Activated naive CD8-positive, alpha-beta T cell treated with anti-CD3 and anti-CD28 coated beads, Interleukin-2, amount 50 U/mL, for 24 hours (primary cell): Measurements from ENCODE around the gene SFT2D1.
"Not testable (repeated sequence)": the region's sequence is repeated elsewhere in the genome, so short reads cannot be mapped to it uniquely, and the experiment has no call there.

ENCODE experiments used
- ATAC-seq: fragments of 150-1000 bp; cut with Tn5 transposase; one replicate; pipeline ENCODE4 v1.10.0; 2021
- DNase-seq: peaks from one replicate; pipeline ENCODE4 v3.0.0; 2021
- H3K27ac Mint-ChIP-seq: one replicate; pipeline ENCODE4 v1.8.0; 2021; ENCODE audit warnings: mild to moderate bottlenecking, mixed read lengths
- H3K27me3 Mint-ChIP-seq: one replicate; pipeline ENCODE4 v1.8.0; 2021; ENCODE audit warnings: mixed read lengths
- H3K36me3 Mint-ChIP-seq: one replicate; pipeline ENCODE4 v1.8.0; 2021; ENCODE audit warnings: low read depth, mixed read lengths
- H3K4me1 Mint-ChIP-seq: one replicate; pipeline ENCODE4 v1.8.0; 2021; ENCODE audit warnings: mixed read lengths
- H3K4me3 Mint-ChIP-seq: one replicate; pipeline ENCODE4 v1.8.0; 2021; ENCODE audit warnings: mild to moderate bottlenecking, moderate library complexity, mixed read lengths
- H3K9me3 Mint-ChIP-seq: one replicate; pipeline ENCODE4 v1.8.0; 2021; ENCODE audit warnings: mixed read lengths

SFT2D1 gene

GRCh38 chr6:166352923-166353322 lies 10.6 kb upstream of the SFT2D1 start:
- Mint-ChIP-seq H3K4me1 (peaks cover 10% of the 10 kb centered on the region), H3K9me3 (peaks cover 29% of the 10 kb centered on the region), H3K27me3 (peaks cover 7% of the 10 kb centered on the region), H3K27ac (no peak overlapping the region), H3K4me3 (no peak overlapping the region), H3K36me3 (no peaks in the 10 kb centered on the region)
- DNase-seq (no peak), ATAC-seq (no peak)

DNA sequence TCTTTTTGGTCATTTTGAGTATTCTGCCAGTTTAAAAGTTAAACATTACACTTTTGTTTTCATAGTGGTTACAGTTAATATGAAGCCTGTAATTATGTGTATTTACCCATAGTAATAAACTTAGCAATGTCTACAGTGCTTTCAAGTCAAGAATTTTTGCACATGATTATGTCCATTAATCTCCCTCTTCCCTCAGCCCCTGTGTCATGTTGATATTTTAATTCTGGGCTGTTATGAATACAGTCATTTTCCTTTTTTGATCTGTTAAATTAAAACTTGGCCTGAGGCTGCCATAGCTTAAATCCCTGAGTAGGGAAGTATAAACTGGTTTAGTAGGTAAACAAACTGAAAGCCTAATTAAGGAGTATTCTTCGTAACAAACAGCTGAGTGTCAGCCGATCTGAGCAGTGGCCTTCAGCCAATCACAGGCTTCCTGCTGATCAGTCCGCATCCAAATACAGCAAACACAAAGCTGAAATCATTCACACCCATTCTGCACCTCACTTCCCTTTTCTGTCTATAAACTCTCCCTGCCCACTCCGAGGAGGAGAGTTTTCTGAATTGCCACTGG lies 9.5 kb upstream of the SFT2D1 start:
- peaks cover 5% of the 10 kb centered on the region for H3K27me3 Mint-ChIP-seq
- H3K27ac Mint-ChIP-seq = no peak overlapping the region
- peaks cover 27% of the 10 kb centered on the region for H3K9me3 Mint-ChIP-seq
- peak overlapping the region; percentile 15 for H3K4me3 Mint-ChIP-seq
- DNase-seq = no peak
- peaks cover 19% of the 10 kb centered on the region for H3K4me1 Mint-ChIP-seq
- H3K36me3 Mint-ChIP-seq = no peaks in the 10 kb centered on the region
- ATAC-seq = no peak

DNA sequence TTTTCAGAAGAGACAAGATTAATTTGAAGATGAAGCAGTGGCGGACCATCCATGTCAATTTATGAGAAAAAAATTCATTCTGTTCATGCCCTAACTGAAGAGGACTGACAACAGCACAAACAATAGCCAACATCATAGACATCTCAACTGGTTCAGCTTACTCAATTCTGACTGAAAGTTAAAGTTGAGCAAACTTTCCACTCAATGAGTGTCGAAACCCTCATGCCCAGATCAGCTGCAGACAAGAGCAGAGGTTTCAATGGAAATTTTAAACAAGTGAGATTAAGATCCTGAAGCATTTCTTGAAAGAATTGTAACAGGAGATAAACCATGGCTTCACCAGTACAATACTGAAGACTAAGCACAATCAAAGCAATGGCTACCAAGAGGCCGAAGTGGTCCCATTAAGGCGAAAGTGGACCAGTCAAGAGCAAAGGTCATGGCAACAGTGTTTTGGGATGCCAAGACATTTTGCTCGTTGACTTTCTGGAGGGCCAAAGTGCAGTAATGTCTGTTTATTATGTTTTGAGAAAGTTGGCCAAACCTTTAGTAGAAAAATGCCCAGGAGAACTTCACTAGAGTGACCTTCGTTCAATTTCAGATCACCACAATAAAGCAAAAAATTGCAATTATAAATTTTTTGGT lies 6.1 kb upstream of the SFT2D1 start:
- Mint-ChIP-seq H3K4me3 (no peak overlapping the region), H3K4me1 (peaks cover 20% of the 10 kb centered on the region), H3K27me3 (peaks cover 2% of the 10 kb centered on the region), H3K36me3 (no peaks in the 10 kb centered on the region), H3K27ac (peak overlapping the region; percentile 24), H3K9me3 (peaks cover 27% of the 10 kb centered on the region)
- DNase-seq (no peak), ATAC-seq (peak; percentile 69)

DNA sequence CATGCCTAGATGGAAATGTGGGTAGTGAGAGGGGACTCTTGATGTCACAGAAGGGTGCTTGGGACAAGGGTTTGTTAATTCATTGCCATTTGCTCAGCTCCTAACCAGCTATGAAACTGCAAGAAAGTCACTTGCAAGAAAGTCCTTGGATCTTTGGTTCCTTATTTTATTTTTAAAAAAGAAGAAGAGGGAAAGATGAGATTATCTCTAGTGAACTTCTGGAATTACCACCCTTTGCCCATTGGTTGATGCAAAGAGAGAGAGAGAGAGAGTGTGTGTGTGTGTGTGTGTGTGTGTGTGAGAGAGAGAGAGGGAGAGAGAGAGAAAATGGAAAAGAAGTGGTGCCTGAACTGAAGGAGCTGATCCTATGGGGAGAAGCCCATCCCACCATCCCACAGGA lies 4.6 kb upstream of the SFT2D1 start:
- no peaks in the 10 kb centered on the region for H3K36me3 Mint-ChIP-seq
- H3K27me3 Mint-ChIP-seq = peaks cover 2% of the 10 kb centered on the region
- ATAC-seq (no peak), DNase-seq (no peak)
- H3K27ac Mint-ChIP-seq = no peak overlapping the region
- H3K4me3 Mint-ChIP-seq = no peak overlapping the region
- H3K4me1 Mint-ChIP-seq = peaks cover 22% of the 10 kb centered on the region
- peaks cover 25% of the 10 kb centered on the region for H3K9me3 Mint-ChIP-seq

DNA sequence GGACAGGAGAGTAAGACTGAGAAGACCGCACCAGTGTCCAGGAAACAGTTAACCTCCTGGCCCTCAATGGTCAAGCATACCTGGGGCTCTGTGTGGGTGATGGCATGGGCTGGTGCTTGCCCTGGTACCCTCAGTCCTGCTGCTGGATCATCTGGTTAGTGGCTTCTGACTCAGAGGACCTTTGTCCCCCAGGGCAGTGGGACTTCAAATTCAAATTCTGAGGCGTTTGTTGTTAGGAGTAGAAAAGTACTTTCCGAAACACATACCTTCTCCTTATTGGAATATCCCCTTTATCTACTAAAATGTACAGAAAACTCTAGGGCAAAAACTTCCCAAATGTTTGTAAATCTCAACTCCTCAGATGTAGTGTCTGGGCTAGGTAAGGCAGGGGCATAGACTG lies 4.1 kb upstream of the SFT2D1 start:
- no peak overlapping the region for H3K27ac Mint-ChIP-seq
- no peak for DNase-seq
- H3K36me3 Mint-ChIP-seq = no peaks in the 10 kb centered on the region
- H3K27me3 Mint-ChIP-seq = peaks cover 2% of the 10 kb centered on the region
- no peak overlapping the region for H3K4me3 Mint-ChIP-seq
- H3K9me3 Mint-ChIP-seq = peaks cover 21% of the 10 kb centered on the region
- H3K4me1 Mint-ChIP-seq = peaks cover 25% of the 10 kb centered on the region
- ATAC-seq = no peak

DNA sequence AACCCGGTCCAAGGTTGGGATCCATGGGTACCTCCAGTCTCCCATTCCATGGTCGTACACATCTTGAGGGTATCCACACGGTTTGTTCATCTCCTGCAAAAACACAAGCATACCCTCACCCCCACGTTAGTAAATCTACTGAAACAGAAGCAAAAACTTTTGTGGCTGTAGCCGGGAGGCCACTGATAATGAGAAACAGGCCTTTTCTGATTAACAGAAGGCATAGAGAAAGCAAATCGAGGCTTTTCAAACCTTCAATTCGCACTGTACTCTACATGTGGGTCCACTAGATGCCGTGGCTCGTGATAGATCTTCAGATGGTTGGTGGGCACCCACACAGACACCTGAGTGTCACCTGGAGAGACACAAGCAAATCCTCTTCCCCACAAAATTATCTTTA lies 3.3 kb upstream of the SFT2D1 start:
- Mint-ChIP-seq H3K9me3 (peaks cover 14% of the 10 kb centered on the region), H3K4me1 (peaks cover 27% of the 10 kb centered on the region)
- not testable (repeated sequence) for DNase-seq, H3K27ac Mint-ChIP-seq, ATAC-seq, H3K36me3 Mint-ChIP-seq, H3K27me3 Mint-ChIP-seq, H3K4me3 Mint-ChIP-seq

GRCh38 chr6:166344921-166345320 lies 2.6 kb upstream of the SFT2D1 start:
- not testable (repeated sequence) for DNase-seq, H3K36me3 Mint-ChIP-seq, H3K27ac Mint-ChIP-seq, H3K9me3 Mint-ChIP-seq, H3K4me3 Mint-ChIP-seq, ATAC-seq, H3K27me3 Mint-ChIP-seq
- peaks cover 27% of the 10 kb centered on the region for H3K4me1 Mint-ChIP-seq

- ATAC-seq = no peak
- H3K4me1 Mint-ChIP-seq = peaks cover 27% of the 10 kb centered on the region
- no peaks in the 10 kb centered on the region for H3K36me3 Mint-ChIP-seq
- DNase-seq = no peak
- peaks cover 3% of the 10 kb centered on the region for H3K9me3 Mint-ChIP-seq
- no peak overlapping the region for H3K4me3 Mint-ChIP-seq
- no peak overlapping the region for H3K27ac Mint-ChIP-seq
- H3K27me3 Mint-ChIP-seq = no peaks in the 10 kb centered on the region
Measured at GRCh38 chr6:166344240-166344639, 1.9 kb upstream of the SFT2D1 start.

- H3K4me3 Mint-ChIP-seq = peak overlapping the region; percentile 89
- ATAC-seq (no peak), DNase-seq (no peak)
- H3K27me3 Mint-ChIP-seq = no peaks in the 10 kb centered on the region
- no peaks in the 10 kb centered on the region for H3K9me3 Mint-ChIP-seq
- H3K36me3 Mint-ChIP-seq = peaks cover 4% of the 10 kb centered on the region
- peak overlapping the region; percentile 61 for H3K27ac Mint-ChIP-seq
- peaks cover 25% of the 10 kb centered on the region for H3K4me1 Mint-ChIP-seq
Measured at GRCh38 chr6:166343150-166343487, 774 bp upstream of the SFT2D1 start.

GRCh38 chr6:166341977-166342348 lies 382 bp downstream of the SFT2D1 start:
- no peaks in the 10 kb centered on the region for H3K27me3 Mint-ChIP-seq
- H3K4me3 Mint-ChIP-seq = peak overlapping the region; percentile 89
- peak overlapping the region; percentile 86 for H3K27ac Mint-ChIP-seq
- no peaks in the 10 kb centered on the region for H3K9me3 Mint-ChIP-seq
- H3K36me3 Mint-ChIP-seq = peaks cover 13% of the 10 kb centered on the region
- ATAC-seq (peak; percentile 17), DNase-seq (peak; percentile 22)
- peaks cover 25% of the 10 kb centered on the region for H3K4me1 Mint-ChIP-seq

DNA sequence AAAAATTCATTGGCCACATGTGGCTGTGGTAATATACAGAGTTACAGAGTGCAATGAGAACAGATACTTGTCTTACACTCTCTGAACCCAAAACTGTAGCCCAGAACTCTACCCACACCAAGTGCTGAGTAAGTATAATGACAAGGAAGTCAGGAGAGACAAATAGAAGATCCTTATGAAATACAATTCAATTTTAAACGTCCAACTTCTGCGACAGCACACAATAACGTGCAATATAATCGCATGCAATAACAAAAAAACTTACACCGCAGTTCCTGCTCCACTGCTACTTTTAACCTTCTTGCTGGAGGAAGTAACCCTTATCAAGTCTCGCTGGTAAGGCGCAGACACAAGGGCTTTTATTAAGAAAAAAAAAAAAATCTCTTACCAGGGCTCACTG lies 881 bp downstream of the SFT2D1 start:
- ATAC-seq (no peak), DNase-seq (no peak)
- peaks cover 28% of the 10 kb centered on the region for H3K4me1 Mint-ChIP-seq
- peak overlapping the region; percentile 89 for H3K4me3 Mint-ChIP-seq
- H3K36me3 Mint-ChIP-seq = peaks cover 17% of the 10 kb centered on the region
- H3K27me3 Mint-ChIP-seq = no peaks in the 10 kb centered on the region
- H3K27ac Mint-ChIP-seq = peak overlapping the region; percentile 86
- no peaks in the 10 kb centered on the region for H3K9me3 Mint-ChIP-seq

GRCh38 chr6:166338854-166339253 lies 3.5 kb downstream of the SFT2D1 start:
- ATAC-seq (no peak), DNase-seq (no peak)
- peaks cover 37% of the 10 kb centered on the region for H3K36me3 Mint-ChIP-seq
- H3K27ac Mint-ChIP-seq = no peak overlapping the region
- H3K4me3 Mint-ChIP-seq = no peak overlapping the region
- H3K9me3 Mint-ChIP-seq = no peaks in the 10 kb centered on the region
- no peaks in the 10 kb centered on the region for H3K27me3 Mint-ChIP-seq
- peaks cover 54% of the 10 kb centered on the region for H3K4me1 Mint-ChIP-seq

DNA sequence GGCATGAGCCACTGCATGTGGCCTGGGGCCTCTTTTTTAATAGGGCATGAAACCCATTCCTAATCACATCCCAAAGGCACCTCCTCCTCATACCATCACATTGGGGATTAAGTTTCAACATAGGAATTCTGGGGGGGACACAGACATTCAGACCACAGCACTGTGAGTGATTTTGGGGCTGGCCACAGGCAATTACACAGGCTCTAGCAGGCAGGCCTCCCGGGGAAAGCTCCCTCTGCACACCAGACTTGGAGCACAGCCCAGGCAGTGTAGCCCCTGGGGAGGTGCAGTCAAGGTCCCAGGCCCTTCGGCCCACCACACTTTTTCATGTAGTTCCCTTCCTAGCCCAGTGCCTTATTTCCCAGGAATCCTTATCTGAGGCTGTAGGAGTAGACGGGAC lies 5.5 kb downstream of the SFT2D1 start:
- Mint-ChIP-seq H3K9me3 (no peaks in the 10 kb centered on the region), H3K4me3 (no peak overlapping the region), H3K36me3 (peaks cover 45% of the 10 kb centered on the region), H3K4me1 (peaks cover 67% of the 10 kb centered on the region), H3K27ac (no peak overlapping the region), H3K27me3 (no peaks in the 10 kb centered on the region)
- ATAC-seq = no peak
- DNase-seq = no peak

DNA sequence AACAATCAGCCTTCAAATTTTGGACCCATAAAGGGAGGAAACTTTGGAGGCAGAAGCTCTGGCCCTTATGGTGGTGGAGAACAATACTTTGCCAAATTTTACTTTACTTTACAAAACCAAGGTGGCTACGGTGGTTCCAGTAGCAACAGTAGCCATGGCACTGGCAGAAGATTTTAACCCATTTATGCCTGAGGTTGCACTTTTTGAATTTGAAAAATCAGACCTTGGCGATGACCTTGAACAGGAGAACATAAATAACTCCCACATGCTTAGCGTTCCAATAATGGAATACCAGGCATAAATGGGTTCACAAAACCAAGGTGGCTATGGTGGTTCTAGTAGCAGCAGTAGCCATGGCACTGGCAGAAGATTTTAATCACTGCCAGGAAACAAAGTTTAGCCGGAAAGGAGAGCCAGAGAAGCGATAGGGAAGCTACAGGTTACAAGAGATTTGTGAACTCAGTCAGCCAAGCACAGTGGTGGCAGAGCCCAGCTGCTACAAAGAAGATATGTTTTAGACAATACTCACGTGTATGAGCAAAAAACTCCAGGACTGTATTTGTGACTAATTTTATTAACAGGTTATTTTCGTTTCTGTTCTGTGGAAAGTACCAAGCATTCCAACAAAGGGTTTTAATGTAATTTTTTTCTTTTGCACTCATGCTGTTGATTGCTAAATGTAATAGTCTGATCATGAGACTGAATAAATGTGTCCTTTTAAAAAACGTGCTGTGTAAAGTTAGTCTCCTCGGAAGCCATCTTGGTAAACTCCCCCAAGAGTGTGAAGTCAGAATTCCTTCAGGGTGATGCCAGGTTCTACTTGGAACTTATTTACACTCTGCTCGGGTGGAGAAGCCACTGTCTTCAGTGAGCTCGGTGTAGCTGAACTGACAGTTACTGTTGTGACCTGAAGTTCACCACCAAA lies 6.7 kb downstream of the SFT2D1 start:
- ATAC-seq (no peak), DNase-seq (no peak)
- Mint-ChIP-seq H3K27me3 (no peaks in the 10 kb centered on the region), H3K9me3 (no peaks in the 10 kb centered on the region), H3K36me3 (peaks cover 47% of the 10 kb centered on the region), H3K27ac (peak overlapping the region; percentile 33), H3K4me3 (no peak overlapping the region), H3K4me1 (peaks cover 70% of the 10 kb centered on the region)

DNA sequence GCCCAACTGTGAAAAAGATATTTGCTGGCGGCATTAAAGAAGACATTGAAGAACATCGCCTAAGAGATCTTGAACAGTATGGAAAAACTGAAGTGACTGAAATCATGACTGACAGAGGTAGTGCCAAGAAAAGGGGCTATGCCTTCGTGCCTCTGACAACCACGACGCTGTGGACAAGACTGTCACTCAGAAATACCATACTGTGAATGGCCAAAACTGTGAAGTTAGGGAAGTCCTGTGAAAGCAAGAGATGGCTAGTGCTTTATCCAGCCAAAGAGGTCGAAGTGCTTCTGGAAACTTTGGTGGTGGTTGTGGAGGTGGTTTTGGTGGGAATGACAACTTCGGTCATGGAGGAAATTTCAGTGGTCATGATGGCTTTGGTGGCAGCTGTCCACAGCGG lies 7.5 kb downstream of the SFT2D1 start:
- H3K27ac Mint-ChIP-seq = peak overlapping the region; percentile 70
- ATAC-seq (no peak), DNase-seq (no peak)
- peak overlapping the region; percentile 5 for H3K4me3 Mint-ChIP-seq
- no peaks in the 10 kb centered on the region for H3K9me3 Mint-ChIP-seq
- H3K36me3 Mint-ChIP-seq = peaks cover 47% of the 10 kb centered on the region
- H3K4me1 Mint-ChIP-seq = peaks cover 70% of the 10 kb centered on the region
- H3K27me3 Mint-ChIP-seq = no peaks in the 10 kb centered on the region
